ENCODE measurements around the gene CACNA1D.
"Not testable (repeated sequence)": the region's sequence is repeated elsewhere in the genome, so short reads cannot be mapped to it uniquely, and the experiment has no call there.

Gene CACNA1D

GRCh38 chr3:53649816-53650215 is 155.4 kb downstream of the CACNA1D start:
- DNase-seq (ENCODE audit: insufficient read length, low spot score) (no peak), FAIRE-seq (peak; percentile 82)
- no peak for TF ChIP-seq PAX5 (IDR thresholded peaks at IDR 0.05; ENCODE audit: insufficient read depth, low read length, severe bottlenecking)
- no peak for TF ChIP-seq SPI1 (IDR thresholded peaks at IDR 0.05; ENCODE audit: low read depth, low read length)
- no peak for TF ChIP-seq POLR2A (IDR thresholded peaks at IDR 0.05; ENCODE audit: low read depth, low read length)
- TF ChIP-seq POU2F2 (IDR thresholded peaks at IDR 0.05; ENCODE audit: low read depth, low read length): no peak
- no peak for TF ChIP-seq POLR2AphosphoS5 (IDR thresholded peaks at IDR 0.05; ENCODE audit: low read depth, low read length)
- TF ChIP-seq TAF1 (IDR thresholded peaks at IDR 0.05; ENCODE audit: low read depth, low read length): no peak

GRCh38 chr3:53650424-53650823 is 156.0 kb downstream of the CACNA1D start:
- peak; percentile 38 for DNase-seq (ENCODE audit: insufficient read length, low spot score)
- TF ChIP-seq POLR2A (IDR thresholded peaks at IDR 0.05; ENCODE audit: low read depth, low read length) (no peak), SPI1 (IDR thresholded peaks at IDR 0.05; ENCODE audit: low read depth, low read length) (peak; percentile 83), PAX5 (IDR thresholded peaks at IDR 0.05; ENCODE audit: insufficient read depth, low read length, severe bottlenecking) (no peak), POLR2AphosphoS5 (IDR thresholded peaks at IDR 0.05; ENCODE audit: low read depth, low read length) (no peak), TAF1 (IDR thresholded peaks at IDR 0.05; ENCODE audit: low read depth, low read length) (no peak), POU2F2 (IDR thresholded peaks at IDR 0.05; ENCODE audit: low read depth, low read length) (no peak)
- FAIRE-seq: peak; percentile 89

DNA sequence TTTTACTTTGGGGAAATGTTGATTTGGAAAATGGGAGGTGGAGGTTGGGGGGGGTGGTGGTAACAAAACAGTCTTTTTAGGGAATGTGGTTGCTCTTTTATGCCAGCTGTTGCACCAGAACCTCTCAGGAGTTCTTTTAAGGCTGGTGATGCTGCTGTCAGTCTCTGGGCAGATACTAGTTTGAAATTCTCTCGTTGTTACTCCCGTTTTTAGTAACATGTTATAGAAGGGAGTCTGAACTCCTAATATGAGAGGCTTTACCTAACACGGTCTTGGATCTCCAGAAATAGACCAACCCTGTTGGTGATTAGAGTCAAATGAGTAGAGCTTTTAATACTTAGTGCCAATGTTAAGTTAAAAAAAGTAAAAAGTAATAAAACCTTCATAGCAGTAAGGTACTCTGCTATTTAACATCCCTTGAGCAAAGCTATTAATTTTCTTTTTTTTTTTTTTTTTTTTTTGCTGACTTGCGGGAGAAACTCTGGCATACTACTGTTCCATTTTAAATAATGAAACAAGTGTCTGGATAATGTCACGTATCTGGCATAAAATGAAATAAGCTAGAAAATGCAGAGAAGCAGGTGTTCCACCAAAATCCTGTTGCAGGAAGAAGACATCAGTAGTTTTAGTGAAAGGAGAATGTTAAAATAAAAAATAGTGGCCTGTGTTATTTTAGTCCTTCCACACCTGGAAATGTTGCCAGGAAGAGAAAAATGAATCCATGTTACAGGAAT is 156.7 kb downstream of the CACNA1D start:
- TF ChIP-seq POU2F2 (IDR thresholded peaks at IDR 0.05; ENCODE audit: low read depth, low read length) (no peak), POLR2AphosphoS5 (IDR thresholded peaks at IDR 0.05; ENCODE audit: low read depth, low read length) (no peak)
- DNase-seq (ENCODE audit: insufficient read length, low spot score) (no peak), FAIRE-seq (peak; percentile 63)

DNA sequence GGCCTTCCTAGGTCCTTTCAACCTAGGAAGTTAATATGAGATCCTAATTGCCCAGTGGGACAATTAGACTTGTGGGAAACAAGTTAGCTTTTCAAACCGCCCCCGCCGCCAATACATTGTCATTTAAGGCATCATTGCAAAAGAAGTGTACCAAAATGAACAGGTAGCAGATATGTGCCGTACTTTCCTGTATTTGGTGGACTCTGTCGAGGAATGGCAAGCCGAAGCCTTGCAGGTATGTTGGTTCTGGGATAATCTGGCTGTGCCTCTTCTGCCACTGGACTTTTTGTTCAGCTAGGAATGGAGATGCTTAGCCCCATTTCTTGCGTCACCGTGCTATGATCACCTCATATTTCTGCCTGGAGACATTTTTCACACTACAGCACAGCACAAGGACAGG is 157.5 kb downstream of the CACNA1D start:
- DNase-seq (ENCODE audit: insufficient read length, low spot score): no peak
- FAIRE-seq: no peak
- no peak for TF ChIP-seq POLR2AphosphoS5 (IDR thresholded peaks at IDR 0.05; ENCODE audit: low read depth, low read length)
- no peak for TF ChIP-seq SPI1 (IDR thresholded peaks at IDR 0.05; ENCODE audit: low read depth, low read length)
- TF ChIP-seq POU2F2 (IDR thresholded peaks at IDR 0.05; ENCODE audit: low read depth, low read length): no peak
- TF ChIP-seq POLR2A (IDR thresholded peaks at IDR 0.05; ENCODE audit: low read depth, low read length): no peak
- TF ChIP-seq TAF1 (IDR thresholded peaks at IDR 0.05; ENCODE audit: low read depth, low read length): no peak
- no peak for TF ChIP-seq PAX5 (IDR thresholded peaks at IDR 0.05; ENCODE audit: insufficient read depth, low read length, severe bottlenecking)

GRCh38 chr3:53657651-53658050 is 163.2 kb downstream of the CACNA1D start:
- FAIRE-seq (no peak), DNase-seq (ENCODE audit: insufficient read length, low spot score) (no peak)
- no peak for TF ChIP-seq POLR2AphosphoS5 (IDR thresholded peaks at IDR 0.05; ENCODE audit: low read depth, low read length)
- no peak for TF ChIP-seq POU2F2 (IDR thresholded peaks at IDR 0.05; ENCODE audit: low read depth, low read length)
- TF ChIP-seq TAF1 (IDR thresholded peaks at IDR 0.05; ENCODE audit: low read depth, low read length): no peak
- no peak for TF ChIP-seq POLR2A (IDR thresholded peaks at IDR 0.05; ENCODE audit: low read depth, low read length)
- TF ChIP-seq SPI1 (IDR thresholded peaks at IDR 0.05; ENCODE audit: low read depth, low read length): no peak
- TF ChIP-seq PAX5 (IDR thresholded peaks at IDR 0.05; ENCODE audit: insufficient read depth, low read length, severe bottlenecking): no peak

DNA sequence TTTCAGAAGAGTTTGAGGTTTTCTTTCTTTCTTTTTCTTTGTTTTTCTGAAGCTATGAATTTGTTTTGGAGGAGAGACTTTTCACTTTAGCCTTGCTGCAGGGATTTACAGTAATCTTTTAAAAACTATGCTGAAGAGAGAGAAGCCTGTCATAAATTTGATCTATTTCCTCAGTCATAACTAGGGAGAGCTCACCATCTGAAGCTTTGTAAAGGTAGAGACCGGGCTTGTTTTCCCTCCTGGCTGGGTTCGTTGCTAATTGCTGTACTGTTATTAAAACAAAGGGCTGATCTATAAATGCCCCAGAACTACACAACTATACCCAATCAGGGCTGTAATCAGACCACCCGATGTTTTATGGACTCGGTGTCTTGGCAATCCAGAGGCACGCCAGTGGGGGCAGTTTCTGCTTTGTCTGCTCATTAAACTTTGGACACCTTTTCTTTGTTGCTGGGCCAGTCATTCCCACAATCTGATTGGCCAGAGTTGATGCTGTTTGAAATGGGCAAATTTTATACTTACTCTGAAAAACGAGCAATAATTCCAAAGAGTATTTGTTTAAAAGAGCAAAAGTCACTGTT is 164.3 kb downstream of the CACNA1D start:
- DNase-seq (ENCODE audit: insufficient read length, low spot score) (no peak), FAIRE-seq (no peak)
- TF ChIP-seq TAF1 (IDR thresholded peaks at IDR 0.05; ENCODE audit: low read depth, low read length) (no peak), POU2F2 (IDR thresholded peaks at IDR 0.05; ENCODE audit: low read depth, low read length) (no peak), SPI1 (IDR thresholded peaks at IDR 0.05; ENCODE audit: low read depth, low read length) (no peak), POLR2A (IDR thresholded peaks at IDR 0.05; ENCODE audit: low read depth, low read length) (no peak), POLR2AphosphoS5 (IDR thresholded peaks at IDR 0.05; ENCODE audit: low read depth, low read length) (no peak), PAX5 (IDR thresholded peaks at IDR 0.05; ENCODE audit: insufficient read depth, low read length, severe bottlenecking) (no peak)

DNA sequence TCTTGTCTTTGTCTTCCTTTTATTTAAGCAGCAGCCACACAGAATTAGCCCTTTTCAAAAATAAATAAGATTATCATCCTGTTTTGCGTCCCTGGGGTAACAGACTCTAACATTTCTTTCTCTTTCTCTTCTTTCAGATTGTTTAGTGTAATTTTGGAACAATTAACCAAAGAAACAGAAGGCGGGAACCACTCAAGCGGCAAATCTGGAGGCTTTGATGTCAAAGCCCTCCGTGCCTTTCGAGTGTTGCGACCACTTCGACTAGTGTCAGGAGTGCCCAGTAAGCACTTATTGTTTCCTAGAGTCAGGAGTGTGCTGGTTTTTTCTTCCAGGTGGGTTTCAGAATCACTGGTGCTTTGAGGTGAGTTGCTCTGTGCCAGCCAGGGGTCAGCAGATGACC is 165.6 kb downstream of the CACNA1D start:
- no peak for TF ChIP-seq SPI1 (IDR thresholded peaks at IDR 0.05; ENCODE audit: low read depth, low read length)
- no peak for TF ChIP-seq TAF1 (IDR thresholded peaks at IDR 0.05; ENCODE audit: low read depth, low read length)
- no peak for TF ChIP-seq POU2F2 (IDR thresholded peaks at IDR 0.05; ENCODE audit: low read depth, low read length)
- no peak for TF ChIP-seq POLR2A (IDR thresholded peaks at IDR 0.05; ENCODE audit: low read depth, low read length)
- TF ChIP-seq PAX5 (IDR thresholded peaks at IDR 0.05; ENCODE audit: insufficient read depth, low read length, severe bottlenecking): no peak
- TF ChIP-seq POLR2AphosphoS5 (IDR thresholded peaks at IDR 0.05; ENCODE audit: low read depth, low read length): no peak
- FAIRE-seq: no peak
- no peak for DNase-seq (ENCODE audit: insufficient read length, low spot score)

- FAIRE-seq (no peak), DNase-seq (ENCODE audit: insufficient read length, low spot score) (no peak)
- TF ChIP-seq POU2F2 (IDR thresholded peaks at IDR 0.05; ENCODE audit: low read depth, low read length) (no peak), PAX5 (IDR thresholded peaks at IDR 0.05; ENCODE audit: insufficient read depth, low read length, severe bottlenecking) (no peak), TAF1 (IDR thresholded peaks at IDR 0.05; ENCODE audit: low read depth, low read length) (no peak), POLR2AphosphoS5 (IDR thresholded peaks at IDR 0.05; ENCODE audit: low read depth, low read length) (no peak), SPI1 (IDR thresholded peaks at IDR 0.05; ENCODE audit: low read depth, low read length) (no peak), POLR2A (IDR thresholded peaks at IDR 0.05; ENCODE audit: low read depth, low read length) (no peak)
These were observed 167.1 kb downstream of the CACNA1D start for GRCh38 chr3:53661480-53661879.

GRCh38 chr3:53664812-53665211 is 170.4 kb downstream of the CACNA1D start:
- FAIRE-seq; DNase-seq (ENCODE audit: insufficient read length, low spot score): not testable (repeated sequence)
